ENCODE data around the gene PSMD13.

- no peak for TF ChIP-seq CTCF (IDR thresholded peaks at IDR 0.05; ENCODE audit: insufficient read depth, low read depth, low read length)
- TF ChIP-seq EZH2 (IDR thresholded peaks at IDR 0.05; ENCODE audit: insufficient read depth, low read length): no peak
These were observed 63.4 kb downstream of the PSMD13 start for GRCh38 chr11:299951-300735.
